ENCODE measurements around the gene HBQ1.
"Not testable (repeated sequence)": the region's sequence is repeated elsewhere in the genome, so short reads cannot be mapped to it uniquely, and the experiment has no call there.

Gene HBQ1

DNA sequence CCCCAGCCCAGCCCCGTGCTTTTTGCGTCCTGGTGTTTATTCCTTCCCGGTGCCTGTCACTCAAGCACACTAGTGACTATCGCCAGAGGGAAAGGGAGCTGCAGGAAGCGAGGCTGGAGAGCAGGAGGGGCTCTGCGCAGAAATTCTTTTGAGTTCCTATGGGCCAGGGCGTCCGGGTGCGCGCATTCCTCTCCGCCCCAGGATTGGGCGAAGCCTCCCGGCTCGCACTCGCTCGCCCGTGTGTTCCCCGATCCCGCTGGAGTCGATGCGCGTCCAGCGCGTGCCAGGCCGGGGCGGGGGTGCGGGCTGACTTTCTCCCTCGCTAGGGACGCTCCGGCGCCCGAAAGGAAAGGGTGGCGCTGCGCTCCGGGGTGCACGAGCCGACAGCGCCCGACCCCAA, 4.3 kb upstream of the HBQ1 start:
- not testable (repeated sequence) for DNase-seq (ENCODE audit: low read depth in 2 of 2)

DNA sequence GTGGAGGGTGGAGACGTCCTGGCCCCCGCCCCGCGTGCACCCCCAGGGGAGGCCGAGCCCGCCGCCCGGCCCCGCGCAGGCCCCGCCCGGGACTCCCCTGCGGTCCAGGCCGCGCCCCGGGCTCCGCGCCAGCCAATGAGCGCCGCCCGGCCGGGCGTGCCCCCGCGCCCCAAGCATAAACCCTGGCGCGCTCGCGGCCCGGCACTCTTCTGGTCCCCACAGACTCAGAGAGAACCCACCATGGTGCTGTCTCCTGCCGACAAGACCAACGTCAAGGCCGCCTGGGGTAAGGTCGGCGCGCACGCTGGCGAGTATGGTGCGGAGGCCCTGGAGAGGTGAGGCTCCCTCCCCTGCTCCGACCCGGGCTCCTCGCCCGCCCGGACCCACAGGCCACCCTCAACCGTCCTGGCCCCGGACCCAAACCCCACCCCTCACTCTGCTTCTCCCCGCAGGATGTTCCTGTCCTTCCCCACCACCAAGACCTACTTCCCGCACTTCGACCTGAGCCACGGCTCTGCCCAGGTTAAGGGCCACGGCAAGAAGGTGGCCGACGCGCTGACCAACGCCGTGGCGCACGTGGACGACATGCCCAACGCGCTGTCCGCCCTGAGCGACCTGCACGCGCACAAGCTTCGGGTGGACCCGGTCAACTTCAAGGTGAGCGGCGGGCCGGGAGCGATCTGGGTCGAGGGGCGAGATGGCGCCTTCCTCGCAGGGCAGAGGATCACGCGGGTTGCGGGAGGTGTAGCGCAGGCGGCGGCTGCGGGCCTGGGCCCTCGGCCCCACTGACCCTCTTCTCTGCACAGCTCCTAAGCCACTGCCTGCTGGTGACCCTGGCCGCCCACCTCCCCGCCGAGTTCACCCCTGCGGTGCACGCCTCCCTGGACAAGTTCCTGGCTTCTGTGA, 3.5 kb upstream of the HBQ1 start, which contains the start of gene HBA1:
HBA1 (plus strand) TSS at position 204 of the 906 bp plus-strand sequence; CDS start at position 241, 37 bp downstream.
- DNase-seq (ENCODE audit: low read depth in 2 of 2) = not testable (repeated sequence)

GRCh38 chr16:177394-177822, 2.9 kb upstream of the HBQ1 start:
- DNase-seq (ENCODE audit: low read depth in 2 of 2) = no peak

DNA sequence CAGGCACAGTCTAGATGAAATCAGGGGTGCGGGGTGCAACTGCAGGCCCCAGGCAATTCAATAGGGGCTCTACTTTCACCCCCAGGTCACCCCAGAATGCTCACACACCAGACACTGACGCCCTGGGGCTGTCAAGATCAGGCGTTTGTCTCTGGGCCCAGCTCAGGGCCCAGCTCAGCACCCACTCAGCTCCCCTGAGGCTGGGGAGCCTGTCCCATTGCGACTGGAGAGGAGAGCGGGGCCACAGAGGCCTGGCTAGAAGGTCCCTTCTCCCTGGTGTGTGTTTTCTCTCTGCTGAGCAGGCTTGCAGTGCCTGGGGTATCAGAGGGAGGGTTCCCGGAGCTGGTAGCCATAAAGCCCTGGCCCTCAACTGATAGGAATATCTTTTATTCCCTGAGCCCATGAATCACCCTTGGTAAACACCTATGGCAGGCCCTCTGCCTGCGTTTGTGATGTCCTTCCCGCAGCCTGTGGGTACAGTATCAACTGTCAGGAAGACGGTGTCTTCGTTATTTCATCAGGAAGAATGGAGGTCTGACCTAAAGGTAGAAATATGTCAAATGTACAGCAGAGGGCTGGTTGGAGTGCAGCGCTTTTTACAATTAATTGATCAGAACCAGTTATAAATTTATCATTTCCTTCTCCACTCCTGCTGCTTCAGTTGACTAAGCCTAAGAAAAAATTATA, 2.1 kb upstream of the HBQ1 start:
- DNase-seq (ENCODE audit: low read depth in 2 of 2) = no peak

DNA sequence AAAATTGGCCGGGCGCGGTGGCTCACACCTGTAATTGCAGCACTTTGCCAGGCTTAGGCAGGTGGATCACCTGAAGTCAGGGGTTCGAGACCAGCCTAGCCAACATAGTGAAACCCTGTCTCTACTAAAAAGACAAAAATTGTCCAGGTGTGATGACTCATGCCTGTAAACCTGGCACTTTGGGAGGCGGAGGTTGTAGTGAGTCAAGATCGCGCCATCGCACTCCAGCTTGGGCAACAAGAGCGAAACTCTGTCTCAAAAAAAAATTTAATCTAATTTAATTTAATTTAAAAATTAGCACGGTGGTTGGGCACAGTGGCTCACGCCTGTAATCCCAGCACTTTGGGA, 1.6 kb upstream of the HBQ1 start:
- no peak for DNase-seq (ENCODE audit: low read depth in 2 of 2)

GRCh38 chr16:179211-180092, 807 bp upstream of the HBQ1 start:
- DNase-seq (ENCODE audit: low read depth in 2 of 2) = no peak

DNA sequence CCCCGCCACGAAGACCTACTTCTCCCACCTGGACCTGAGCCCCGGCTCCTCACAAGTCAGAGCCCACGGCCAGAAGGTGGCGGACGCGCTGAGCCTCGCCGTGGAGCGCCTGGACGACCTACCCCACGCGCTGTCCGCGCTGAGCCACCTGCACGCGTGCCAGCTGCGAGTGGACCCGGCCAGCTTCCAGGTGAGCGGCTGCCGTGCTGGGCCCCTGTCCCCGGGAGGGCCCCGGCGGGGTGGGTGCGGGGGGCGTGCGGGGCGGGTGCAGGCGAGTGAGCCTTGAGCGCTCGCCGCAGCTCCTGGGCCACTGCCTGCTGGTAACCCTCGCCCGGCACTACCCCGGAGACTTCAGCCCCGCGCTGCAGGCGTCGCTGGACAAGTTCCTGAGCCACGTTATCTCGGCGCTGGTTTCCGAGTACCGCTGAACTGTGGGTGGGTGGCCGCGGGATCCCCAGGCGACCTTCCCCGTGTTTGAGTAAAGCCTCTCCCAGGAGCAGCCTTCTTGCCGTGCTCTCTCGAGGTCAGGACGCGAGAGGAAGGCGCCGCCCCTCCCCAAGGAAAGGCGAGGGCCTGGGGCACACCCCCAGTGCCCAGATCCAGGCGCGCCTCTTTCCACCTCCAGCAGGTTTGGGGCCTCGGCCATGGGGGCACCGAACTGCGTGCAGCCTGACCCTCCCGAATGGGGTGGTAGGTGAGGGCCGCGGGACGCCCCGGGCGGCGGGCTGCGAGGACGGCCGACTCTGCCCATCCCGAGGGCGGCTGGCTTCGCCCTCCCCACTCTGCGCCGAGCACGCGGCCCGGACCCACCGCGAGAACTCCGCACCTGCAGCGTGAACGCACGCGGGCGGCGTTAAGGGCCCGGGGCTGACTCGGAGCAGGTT, 664 bp downstream of the HBQ1 start:
- DNase-seq (ENCODE audit: low read depth in 2 of 2) = peak; percentile 19 to 24

- no peak for DNase-seq (ENCODE audit: low read depth in 2 of 2)
These were observed 1.3 kb downstream of the HBQ1 start for GRCh38 chr16:181565-182021.

GRCh38 chr16:183005-183404, 2.7 kb downstream of the HBQ1 start:
- no peak for DNase-seq (ENCODE audit: low read depth in 2 of 2)

DNA sequence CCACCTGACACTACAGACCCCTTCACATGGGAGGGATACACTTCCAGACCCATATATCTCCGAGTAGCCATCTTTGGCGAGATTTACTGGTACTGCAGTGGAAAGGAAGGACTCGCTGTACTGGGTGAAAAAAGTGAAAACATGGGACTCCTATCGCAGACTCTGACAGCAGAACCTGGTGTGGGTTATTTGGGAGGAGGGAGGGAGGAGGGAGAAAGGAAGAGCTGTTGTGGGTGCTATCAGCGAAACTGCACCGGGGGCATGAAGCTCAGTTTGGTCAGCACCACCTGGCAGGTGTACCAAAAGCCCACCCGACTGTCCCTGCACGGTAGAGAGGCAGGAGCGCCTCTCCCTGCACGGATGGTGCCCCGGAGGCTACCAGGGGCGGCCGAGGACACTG, 5.0 kb downstream of the HBQ1 start:
- no peak for DNase-seq (ENCODE audit: low read depth in 2 of 2)

GRCh38 chr16:185691-186090, 5.4 kb downstream of the HBQ1 start:
- no peak for DNase-seq (ENCODE audit: low read depth in 2 of 2)

GRCh38 chr16:187330-187729, 7.1 kb downstream of the HBQ1 start:
- DNase-seq (ENCODE audit: low read depth in 2 of 2) = no peak

DNA sequence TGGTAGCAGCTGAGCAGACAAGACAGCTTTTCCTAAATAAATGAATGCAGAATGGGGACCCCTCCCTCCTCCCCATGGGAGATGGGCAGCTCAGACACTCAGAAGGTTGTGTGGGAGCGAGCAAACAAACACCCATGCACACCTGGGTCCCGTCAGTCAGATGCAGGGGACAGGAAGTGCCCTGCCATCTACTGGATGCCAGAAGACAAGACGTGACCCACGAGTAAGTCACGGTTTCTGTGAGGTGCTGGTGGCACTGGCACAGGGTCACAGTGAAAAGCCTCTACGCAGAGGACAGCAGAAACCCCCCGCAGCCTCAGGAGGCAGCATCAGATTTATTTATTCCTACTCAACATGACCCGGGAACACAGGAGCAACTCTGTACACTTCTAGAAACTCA, 8.4 kb downstream of the HBQ1 start:
- DNase-seq (ENCODE audit: low read depth in 2 of 2) = no peak

- no peak for DNase-seq (ENCODE audit: low read depth in 2 of 2)
These were observed 9.4 kb downstream of the HBQ1 start for GRCh38 chr16:189604-190186.

DNA sequence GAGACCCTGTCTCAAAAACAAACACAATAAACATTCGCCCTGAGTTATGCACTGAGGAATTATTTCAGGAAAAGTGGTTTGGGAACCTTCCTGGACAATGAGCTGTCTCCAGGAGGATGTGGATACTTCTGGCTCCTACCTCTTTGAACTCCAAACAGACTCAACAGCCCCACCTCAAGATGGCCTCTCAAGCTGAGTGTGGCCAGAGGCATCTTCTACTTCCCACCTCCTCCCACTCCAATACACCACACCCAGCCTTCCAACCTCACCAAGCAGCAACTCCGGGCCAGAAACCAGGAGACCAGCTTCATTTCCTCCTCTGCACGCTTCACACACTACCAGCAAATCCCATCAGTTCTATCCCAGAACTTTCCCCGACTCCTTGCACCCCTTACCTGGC, 11.6 kb downstream of the HBQ1 start:
- DNase-seq (ENCODE audit: low read depth in 2 of 2) = no peak

DNA sequence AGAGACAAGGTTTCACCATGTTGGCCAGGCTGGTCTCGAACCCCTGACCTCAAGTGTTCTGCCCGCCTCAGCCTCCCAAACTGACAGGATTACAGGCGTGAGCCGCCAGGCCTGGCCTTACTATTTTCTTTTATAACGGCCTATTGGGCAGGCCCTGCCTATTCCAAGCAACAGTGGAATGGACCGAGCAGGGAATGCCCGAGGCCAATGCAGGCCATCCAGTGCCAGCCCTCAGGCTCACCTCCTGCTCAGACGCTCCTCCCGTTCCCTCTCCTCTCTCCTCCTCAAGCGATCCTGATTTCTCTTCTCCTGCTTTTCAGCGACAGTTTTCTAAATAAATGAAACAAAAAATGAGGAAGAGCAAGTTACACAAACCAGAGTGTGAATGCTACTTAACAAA, 12.4 kb downstream of the HBQ1 start:
- DNase-seq (ENCODE audit: low read depth in 2 of 2) = no peak

- no peak for DNase-seq (ENCODE audit: low read depth in 2 of 2)
These were observed 13.2 kb downstream of the HBQ1 start for GRCh38 chr16:193441-193840.

DNA sequence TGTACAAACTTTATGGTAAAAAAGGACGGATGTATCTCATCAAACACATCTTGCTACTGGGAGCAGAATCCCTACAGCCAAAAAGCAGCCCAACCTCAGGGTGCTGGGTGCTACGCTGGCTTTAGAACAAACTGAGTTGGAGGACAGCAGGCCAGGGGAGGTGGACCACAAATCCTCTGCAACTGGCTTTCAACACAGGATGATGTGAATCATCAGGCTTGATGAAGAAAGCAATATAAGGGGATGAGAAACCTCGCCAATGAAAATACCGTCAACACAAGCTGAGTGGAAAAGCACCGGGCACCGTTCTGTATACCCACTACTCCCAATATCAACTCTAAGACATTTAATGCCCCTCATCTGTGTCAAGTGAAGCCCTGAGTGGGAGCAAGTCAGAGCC, 14.3 kb downstream of the HBQ1 start:
- no peak for DNase-seq (ENCODE audit: low read depth in 2 of 2)

DNA sequence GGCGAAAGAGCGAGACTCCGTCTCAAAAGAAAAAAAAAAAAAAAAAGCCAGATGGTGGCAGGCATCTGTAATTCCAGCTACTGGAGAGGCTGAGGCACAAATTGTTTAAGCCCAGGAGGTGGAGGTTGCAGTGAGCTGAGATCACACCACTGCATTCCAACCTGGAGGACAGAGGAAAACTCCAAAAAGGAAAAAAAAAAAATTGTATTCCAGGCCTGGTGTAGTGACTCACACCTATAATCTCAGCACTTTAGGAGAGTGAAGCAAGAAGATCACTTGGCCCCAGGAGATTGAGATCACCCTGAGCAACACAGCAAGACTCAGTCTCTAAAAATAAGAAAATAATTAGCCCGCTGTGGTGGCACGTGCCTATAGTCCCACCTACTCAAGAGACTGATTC, 20.1 kb downstream of the HBQ1 start:
- DNase-seq (ENCODE audit: low read depth in 2 of 2) = peak; percentile 23 to 26

- no peak for DNase-seq (ENCODE audit: low read depth in 2 of 2)
These were observed 23.0 kb downstream of the HBQ1 start for GRCh38 chr16:203246-203645.

DNA sequence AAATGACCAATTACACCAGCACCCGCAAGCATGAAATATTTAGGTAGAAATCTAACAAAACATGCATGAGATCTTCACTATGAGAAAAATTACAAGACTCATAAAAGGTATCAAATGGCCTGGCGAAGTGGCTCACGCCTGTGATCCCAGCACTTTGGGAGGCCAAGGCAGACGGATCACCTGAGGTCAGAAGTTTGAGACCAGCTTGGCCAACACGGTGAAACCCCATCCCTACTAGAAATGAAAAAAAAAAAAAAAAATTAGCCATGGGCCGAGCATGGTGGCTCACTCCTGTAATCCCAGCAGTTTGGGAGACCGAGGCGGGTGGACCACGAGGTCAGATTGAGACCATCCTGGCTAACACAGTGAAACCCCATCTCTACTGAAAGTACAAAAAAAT, 23.8 kb downstream of the HBQ1 start:
- DNase-seq (ENCODE audit: low read depth in 2 of 2) = not testable (repeated sequence)
